Measurements from ENCODE around the gene STK11IP.
A peak's percentile ranks its signal among the peaks of the same experiment; 100 is the strongest.

The STK11IP gene

GRCh38 chr2:219578811-219579613 is 18.6 kb upstream of the STK11IP start:
- DNase-seq: no peak

- DNase-seq: no peak
Measured at GRCh38 chr2:219581346-219581745, 16.3 kb upstream of the STK11IP start.

- DNase-seq: no peak
Measured at GRCh38 chr2:219591091-219591490, 6.6 kb upstream of the STK11IP start.

- no peak for DNase-seq
Measured at GRCh38 chr2:219592736-219593135, 4.9 kb upstream of the STK11IP start.

GRCh38 chr2:219593154-219593553 is 4.5 kb upstream of the STK11IP start:
- DNase-seq: no peak

- no peak for DNase-seq
Measured at GRCh38 chr2:219595256-219595655, 2.4 kb upstream of the STK11IP start.

GRCh38 chr2:219596954-219597551 is 604 bp upstream of the STK11IP start:
- peak; percentile 86 for DNase-seq

GRCh38 chr2:219598308-219599078 is 836 bp downstream of the STK11IP start:
- DNase-seq: no peak

- no peak for DNase-seq
Measured at GRCh38 chr2:219603771-219604170, 6.1 kb downstream of the STK11IP start.

- no peak for DNase-seq
Measured at GRCh38 chr2:219605607-219605954, 7.9 kb downstream of the STK11IP start.

- DNase-seq: no peak
Measured at GRCh38 chr2:219607931-219608330, 10.3 kb downstream of the STK11IP start.

GRCh38 chr2:219608399-219608964 is 10.8 kb downstream of the STK11IP start:
- DNase-seq: no peak

- no peak for DNase-seq
Measured at GRCh38 chr2:219609149-219609750, 11.6 kb downstream of the STK11IP start.

- no peak for DNase-seq
Measured at GRCh38 chr2:219611306-219611705, 13.6 kb downstream of the STK11IP start.

- DNase-seq: peak; percentile 20
Measured at GRCh38 chr2:219611866-219612576, 14.4 kb downstream of the STK11IP start.

GRCh38 chr2:219612577-219613286 is 15.1 kb downstream of the STK11IP start:
- DNase-seq: peak; percentile 7

GRCh38 chr2:219613461-219614070 is 15.9 kb downstream of the STK11IP start:
- no peak for DNase-seq

- no peak for DNase-seq
Measured at GRCh38 chr2:219614076-219614860, 16.6 kb downstream of the STK11IP start.

- DNase-seq: no peak
Measured at GRCh38 chr2:219615036-219615435, 17.4 kb downstream of the STK11IP start.

- DNase-seq: no peak
Measured at GRCh38 chr2:219615894-219616293, 18.2 kb downstream of the STK11IP start.

Measured in NCI-H510A treated with DMSO at 0.1 percent for 48 hours (cell line).